ENCODE results near the gene PRR29.
"Not testable (repeated sequence)": the region's sequence is repeated elsewhere in the genome, so short reads cannot be mapped to it uniquely, and the experiment has no call there.

DNA sequence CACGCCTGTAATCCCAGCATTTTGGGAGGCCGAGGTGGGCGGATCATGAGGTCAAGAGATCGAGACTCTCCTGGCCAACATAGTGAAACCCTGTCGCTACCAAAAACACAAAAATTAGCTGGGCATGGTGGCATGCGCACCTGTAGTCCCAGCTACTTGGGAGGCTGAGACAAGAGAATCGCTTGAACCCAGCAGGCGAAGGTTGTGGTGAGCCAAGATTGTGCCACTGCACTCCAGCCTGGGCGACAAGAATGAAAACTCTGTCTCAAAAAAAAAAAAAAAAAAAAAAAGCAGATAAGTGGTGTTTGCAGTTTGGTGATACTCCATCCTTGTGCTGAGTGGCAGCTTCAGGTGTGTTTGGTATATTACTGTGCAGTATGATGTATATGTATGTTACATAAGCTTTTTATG lies 21.4 kb downstream of the PRR29 start:
- TF ChIP-seq, protein P1, sequence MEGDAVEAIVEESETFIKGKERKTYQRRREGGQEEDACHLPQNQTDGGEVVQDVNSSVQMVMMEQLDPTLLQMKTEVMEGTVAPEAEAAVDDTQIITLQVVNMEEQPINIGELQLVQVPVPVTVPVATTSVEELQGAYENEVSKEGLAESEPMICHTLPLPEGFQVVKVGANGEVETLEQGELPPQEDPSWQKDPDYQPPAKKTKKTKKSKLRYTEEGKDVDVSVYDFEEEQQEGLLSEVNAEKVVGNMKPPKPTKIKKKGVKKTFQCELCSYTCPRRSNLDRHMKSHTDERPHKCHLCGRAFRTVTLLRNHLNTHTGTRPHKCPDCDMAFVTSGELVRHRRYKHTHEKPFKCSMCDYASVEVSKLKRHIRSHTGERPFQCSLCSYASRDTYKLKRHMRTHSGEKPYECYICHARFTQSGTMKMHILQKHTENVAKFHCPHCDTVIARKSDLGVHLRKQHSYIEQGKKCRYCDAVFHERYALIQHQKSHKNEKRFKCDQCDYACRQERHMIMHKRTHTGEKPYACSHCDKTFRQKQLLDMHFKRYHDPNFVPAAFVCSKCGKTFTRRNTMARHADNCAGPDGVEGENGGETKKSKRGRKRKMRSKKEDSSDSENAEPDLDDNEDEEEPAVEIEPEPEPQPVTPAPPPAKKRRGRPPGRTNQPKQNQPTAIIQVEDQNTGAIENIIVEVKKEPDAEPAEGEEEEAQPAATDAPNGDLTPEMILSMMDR (IDR thresholded peaks at IDR 0.05), result not testable (repeated sequence)
- not testable (repeated sequence) for TF ChIP-seq POLR2A (IDR thresholded peaks at IDR 0.05)

Measured in adrenal gland (tissue), 5 donors.